Measurements from ENCODE around the gene HCRT. TPM values are rescaled to one million over a fixed set of nuclear protein-coding genes. Genes with fewer than 3 reads are reported as not detected.
"Not testable (repeated sequence)": the region's sequence is repeated elsewhere in the genome, so short reads cannot be mapped to it uniquely, and the experiment has no call there.

Gene HCRT
- polyA plus RNA-seq (2013, experiment 1 of 2; ENCODE audit: insufficient read length): not detected
- not detected for polyA plus RNA-seq (2013, experiment 2 of 2; ENCODE audit: insufficient read length)

GRCh38 chr17:42184713-42185620 is at the start of gene HCRT:
Gene HCRT (minus strand): TSS chr17:42185452. CDS start chr17:42185365, 87 bp downstream.
- DNase-seq: no peak

DNA sequence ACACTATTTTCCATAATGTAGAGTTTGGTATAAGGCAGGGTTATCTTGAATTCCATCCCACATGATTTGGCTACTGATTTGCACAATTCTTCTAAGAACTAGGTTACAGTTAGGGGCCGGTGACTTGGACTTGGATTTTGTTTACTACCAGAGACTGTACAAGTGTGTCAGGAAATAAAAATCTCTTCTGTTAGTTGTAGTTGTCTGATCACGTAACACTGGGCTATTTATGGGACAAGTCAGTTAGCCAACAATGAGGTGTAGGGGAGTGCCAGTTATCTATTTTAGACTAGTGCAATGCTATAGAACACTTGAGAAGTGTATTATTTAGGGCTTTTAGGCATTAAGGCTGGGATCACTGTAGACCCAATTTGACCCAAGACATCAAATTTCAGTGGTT is 48.7 kb upstream of the HCRT start:
- no peak for DNase-seq

GRCh38 chr17:42233156-42233555 is 47.9 kb upstream of the HCRT start:
- peak; percentile 52 for DNase-seq

- no peak for DNase-seq
Observed at GRCh38 chr17:42230225-42230624, 45.0 kb upstream of the HCRT start.

DNA sequence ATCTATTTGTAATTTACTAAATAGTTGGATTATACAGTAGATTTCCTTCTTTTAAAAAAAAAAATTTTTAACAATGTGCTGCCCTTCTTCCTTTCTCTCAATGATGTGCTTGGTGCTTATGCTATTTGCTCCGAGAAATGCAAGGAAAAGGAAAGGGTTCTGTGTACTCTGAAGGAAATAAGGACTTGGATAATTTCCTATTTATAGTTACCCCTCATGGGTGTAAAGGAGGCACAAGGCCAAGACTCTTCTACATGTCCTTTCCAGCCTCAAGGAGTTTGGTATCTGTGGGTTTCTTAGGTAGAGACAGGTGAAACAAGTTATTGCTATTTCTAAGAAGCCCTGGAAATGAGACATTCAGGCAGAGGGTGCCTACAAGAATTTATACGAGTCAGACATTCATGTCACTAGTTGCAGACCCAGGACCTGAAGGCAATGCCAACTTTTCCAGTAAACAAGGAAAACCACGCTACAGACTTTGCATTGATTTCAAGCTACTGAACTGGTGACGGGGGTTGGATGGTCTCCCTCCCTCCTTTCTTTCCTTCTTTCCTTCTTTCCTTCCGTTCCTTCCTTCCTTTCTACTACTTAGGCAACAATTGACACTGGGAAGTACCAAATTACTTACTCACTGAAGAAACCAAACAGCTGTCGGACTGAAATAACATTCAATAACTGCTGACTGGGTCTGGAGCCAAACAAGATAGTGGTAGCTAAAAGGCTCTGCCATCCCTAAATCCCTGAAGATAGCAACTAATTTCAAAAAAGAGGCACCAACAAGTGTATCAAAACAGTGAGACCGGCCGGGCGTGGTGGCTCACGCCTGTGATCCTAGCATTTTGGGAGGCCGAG is 42.8 kb upstream of the HCRT start:
- no peak for DNase-seq

GRCh38 chr17:42225646-42226045 is 40.4 kb upstream of the HCRT start:
- DNase-seq: no peak

DNA sequence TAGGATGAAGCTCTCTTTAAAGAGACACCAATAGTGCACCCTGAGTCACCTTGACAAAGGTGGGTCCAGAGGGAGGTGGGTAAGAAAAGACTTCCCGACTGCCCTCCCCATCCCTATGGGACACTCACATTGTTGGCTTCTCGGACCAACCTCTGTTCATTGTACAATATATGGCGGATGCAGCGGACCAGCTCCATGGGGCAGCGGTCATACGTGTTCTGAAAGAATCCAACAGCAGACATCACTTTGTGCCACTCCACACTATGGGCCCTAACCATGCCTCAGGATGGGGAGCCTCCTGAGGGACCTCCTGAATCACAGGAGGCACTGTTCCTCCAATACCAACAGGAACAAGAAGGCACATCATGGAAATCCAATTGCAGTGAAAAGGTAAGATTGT is 39.4 kb upstream of the HCRT start:
- no peak for DNase-seq

DNA sequence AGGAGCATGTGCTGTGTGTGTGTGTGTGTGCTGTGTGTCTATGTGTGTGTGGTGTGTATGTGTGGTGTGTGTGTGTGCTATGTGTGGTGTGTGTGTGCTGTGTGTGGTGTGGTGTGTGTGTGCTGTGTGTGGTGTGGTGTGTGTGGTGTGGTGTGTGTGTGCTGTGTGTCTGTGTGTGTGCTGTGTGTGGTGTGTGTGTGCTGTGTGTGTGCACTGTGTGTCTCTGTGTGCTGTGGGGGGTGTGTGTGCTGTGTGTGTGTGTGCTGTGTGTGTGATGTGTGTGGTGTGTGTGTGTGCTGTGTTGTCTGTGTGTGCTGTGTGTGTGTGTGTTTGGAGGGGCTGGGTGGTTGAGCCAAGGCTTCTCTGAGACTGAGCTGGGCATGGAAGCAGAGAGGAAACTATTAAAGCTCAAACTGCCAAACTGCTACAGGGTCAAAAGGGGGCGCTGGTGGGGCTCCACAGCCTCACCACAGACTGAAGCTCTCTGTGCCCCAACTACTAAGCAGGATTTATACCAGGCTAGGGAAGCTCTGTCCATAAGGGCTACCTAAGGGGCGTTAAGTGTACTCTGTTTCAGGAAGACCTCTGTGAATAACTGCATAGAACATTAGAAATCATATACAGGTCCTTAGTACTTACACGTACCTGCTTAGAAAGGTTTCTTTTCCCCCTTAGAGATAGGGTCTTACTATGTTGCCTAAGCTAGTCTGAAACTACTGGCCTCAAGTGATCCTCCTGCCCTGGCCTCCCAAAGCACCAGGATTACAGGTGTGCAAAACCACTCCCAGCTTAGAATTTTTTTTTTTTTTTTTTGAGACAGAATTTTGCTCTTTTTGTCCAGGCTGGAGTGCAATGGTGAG is 36.9 kb upstream of the HCRT start:
- DNase-seq: peak; percentile 41

GRCh38 chr17:42219280-42219679 is 34.0 kb upstream of the HCRT start:
- not testable (repeated sequence) for DNase-seq

DNA sequence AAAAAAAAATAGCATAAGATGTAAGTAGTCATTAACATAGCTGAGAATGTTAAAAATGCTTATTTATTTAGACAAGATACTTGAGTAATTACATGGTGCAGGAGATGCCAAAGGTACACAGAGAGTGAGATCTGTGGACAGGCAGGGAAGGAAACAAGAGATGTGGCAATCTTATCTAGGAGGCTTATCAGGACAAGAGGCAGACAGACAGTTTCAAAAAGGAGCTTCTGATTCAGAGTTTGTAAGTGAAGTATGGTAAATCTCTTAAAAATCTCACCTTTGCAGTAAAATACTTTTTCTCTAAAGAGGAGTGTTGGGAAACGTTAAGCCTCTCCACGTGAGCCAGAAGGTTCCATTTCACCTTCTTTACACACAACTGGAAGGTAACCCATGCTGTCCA is 28.9 kb upstream of the HCRT start:
- DNase-seq: no peak

GRCh38 chr17:42212382-42212781 is 27.1 kb upstream of the HCRT start:
- no peak for DNase-seq

DNA sequence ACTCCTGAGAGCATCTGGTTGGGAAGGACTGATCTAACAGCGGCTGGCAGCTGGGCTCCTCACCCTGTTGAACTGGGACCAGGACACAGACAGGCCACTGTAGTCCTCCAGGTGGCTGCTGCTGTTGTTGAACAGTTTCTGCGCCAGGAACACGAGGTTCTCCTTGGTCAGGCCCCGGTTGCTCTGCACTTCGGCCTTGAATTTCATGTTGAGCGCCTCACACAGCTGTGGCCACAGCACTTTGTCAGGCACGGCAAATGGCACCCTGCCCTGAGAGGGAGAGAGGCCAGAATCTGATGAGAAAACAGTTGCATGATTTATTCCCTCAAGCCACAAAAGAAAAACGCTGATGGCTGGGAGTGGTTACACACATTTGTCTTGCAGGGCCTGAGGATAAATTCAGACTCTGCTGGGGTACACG is 26.7 kb upstream of the HCRT start:
- DNase-seq: peak; percentile 12

DNA sequence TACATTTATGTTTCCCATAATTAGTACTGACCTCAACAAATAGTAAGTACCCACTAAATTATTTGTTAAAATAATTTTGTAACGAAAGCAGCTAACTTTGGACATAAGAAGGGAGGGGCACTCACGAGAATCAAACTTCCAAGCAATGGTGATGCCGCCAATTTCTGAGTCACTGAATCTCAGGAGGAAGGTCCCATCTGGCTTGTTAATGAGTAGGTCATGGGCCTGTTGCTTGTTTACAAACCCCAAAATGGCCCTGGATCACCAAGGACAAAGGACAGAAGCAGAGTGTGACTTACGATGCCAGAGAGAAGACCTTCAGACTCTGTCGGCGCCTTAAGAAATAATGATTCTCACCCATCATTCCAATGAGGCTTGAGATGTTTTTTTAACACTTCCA is 24.8 kb upstream of the HCRT start:
- DNase-seq: no peak

DNA sequence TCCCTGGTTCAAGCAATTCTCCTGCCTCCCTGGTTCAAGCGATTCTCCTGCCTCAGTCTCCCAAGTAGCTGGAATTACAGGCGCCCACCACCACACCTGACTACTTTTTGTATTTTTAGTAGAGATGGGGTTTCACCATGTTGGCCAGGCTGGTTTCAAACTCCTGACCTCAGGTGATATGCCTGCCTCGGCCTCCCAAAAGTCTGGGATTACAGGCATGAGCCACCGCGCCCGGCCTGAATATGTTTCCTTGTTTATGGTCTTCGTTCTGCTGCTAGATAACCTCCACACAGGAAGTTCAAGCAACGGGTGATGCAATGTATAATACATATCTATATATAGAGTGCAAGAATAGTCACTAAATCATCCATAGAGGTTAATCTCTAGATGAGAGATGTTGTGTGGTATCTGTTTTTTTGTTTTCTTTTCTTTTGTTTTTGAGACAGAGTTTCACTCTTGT is 20.9 kb upstream of the HCRT start:
- DNase-seq: not testable (repeated sequence)

DNA sequence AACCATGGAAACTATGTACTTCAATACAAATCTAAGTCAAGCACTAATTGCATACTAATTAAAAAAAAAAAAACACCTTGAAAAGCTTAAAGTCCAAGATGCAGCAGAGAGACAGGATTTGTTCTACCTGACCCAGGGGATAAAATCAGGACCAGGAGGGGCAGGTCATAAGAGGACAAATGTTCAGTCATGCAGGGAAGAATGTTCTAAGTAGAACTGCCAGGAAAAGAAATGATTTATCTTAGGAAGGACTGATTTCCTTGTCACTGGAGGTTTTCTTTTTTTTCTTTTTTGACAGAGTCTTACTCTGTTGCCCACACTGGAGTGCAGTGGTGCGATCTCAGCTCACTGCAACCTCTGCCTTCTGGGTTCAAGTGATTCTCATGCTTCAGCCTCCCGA is 18.1 kb upstream of the HCRT start:
- DNase-seq: no peak

DNA sequence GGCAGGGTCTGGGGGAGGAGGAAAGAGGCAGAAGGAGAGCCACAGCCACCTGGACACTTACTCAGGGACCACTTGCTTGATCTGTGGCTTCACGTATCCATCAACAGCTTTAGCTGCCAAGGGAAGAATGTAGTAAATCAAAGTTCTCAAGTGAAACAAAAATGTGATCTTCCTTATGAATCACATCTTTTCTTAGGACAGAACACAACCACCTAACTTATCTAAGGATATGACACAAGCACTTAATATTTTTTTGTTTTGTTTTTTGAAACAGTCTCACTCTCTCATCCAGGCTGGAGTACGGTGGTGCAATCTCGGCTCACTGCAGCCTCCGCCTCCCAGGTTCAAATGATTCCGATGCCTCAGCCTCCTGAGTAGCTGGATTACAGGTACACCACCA is 17.4 kb upstream of the HCRT start:
- no peak for DNase-seq

DNA sequence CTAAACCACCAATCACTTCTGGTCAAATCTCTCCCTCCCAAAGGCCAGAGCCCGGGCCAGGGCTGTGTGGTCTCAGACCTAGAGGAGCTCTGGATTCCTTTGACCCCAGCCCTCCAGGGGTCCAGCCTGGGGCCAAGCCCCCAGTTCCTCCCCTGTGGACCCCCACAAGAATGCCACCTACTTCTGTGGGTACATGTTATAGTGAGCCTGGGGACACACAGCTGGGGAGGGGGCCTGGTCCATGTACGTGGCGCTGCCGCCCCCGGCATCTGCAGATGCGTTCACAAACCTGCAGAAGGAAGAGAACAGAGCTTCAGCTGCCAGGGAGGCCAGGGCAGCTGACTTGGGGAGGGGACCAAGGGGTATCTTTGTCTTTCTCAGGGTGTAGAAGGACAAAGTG is 16.9 kb upstream of the HCRT start:
- DNase-seq: no peak

GRCh38 chr17:42201458-42201772 is 16.2 kb upstream of the HCRT start:
- DNase-seq: no peak

GRCh38 chr17:42200706-42201457 is 15.6 kb upstream of the HCRT start:
- DNase-seq: no peak

- DNase-seq: no peak
Observed at GRCh38 chr17:42199416-42200011, 14.3 kb upstream of the HCRT start.

GRCh38 chr17:42198897-42199296 is 13.6 kb upstream of the HCRT start:
- DNase-seq: no peak
